HepG2 (cell line): ENCODE results near the gene ACSF3. TPM values are rescaled to one million over a fixed set of nuclear protein-coding genes. Genes with fewer than 3 reads are reported as not detected.

Source experiments
- ARID2 ChIP-seq: sonication (generic); formaldehyde crosslinking; IDR thresholded peaks from 2 replicates; pipeline ENCODE4 v1.8.1; 2022; ENCODE audit warnings: mild to moderate bottlenecking, missing genetic modification reagents, borderline replicate concordance
- HOXA7 ChIP-seq: sonication (generic); formaldehyde crosslinking; IDR thresholded peaks from 2 replicates; pipeline ENCODE4 v1.8.1; 2022; ENCODE audit warnings: mild to moderate bottlenecking, missing genetic modification reagents, moderate library complexity
- KAT7 ChIP-seq: IDR thresholded peaks from 2 replicates; pipeline ENCODE4 v1.6.1; 2018; ENCODE audit warnings: borderline replicate concordance, missing compliant biosample characterization
- MATR3 ChIP-seq: sonication (generic); formaldehyde crosslinking; IDR thresholded peaks from 2 replicates; pipeline ENCODE4 v1.4.0; 2020; ENCODE audit warnings: missing genetic modification reagents
- POGZ ChIP-seq: sonication (generic); formaldehyde crosslinking; IDR thresholded peaks from 2 replicates; pipeline ENCODE4 v1.4.0; 2020; ENCODE audit warnings: mild to moderate bottlenecking, missing genetic modification reagents
- SALL2 ChIP-seq: sonication (generic); formaldehyde crosslinking; IDR thresholded peaks from 2 replicates; pipeline ENCODE4 v1.8.1; 2023; ENCODE audit warnings: mild to moderate bottlenecking, missing genetic modification reagents, inconsistent platforms
- SP2 ChIP-seq: sonication (generic); formaldehyde crosslinking; IDR thresholded peaks from 2 replicates; pipeline ENCODE4 v1.5.1; 2020; ENCODE audit warnings: mild to moderate bottlenecking, missing genetic modification reagents
- TBP ChIP-seq: sonication (generic); formaldehyde crosslinking; IDR thresholded peaks from 2 replicates; pipeline ENCODE4 v1.5.0; 2020; ENCODE audit warnings: missing genetic modification reagents
- ZBTB7A ChIP-seq: sonication (generic); formaldehyde crosslinking; IDR thresholded peaks from 2 replicates; pipeline ENCODE4 v1.8.0; 2022; ENCODE audit warnings: mild to moderate bottlenecking, missing genetic modification reagents
- ZFY ChIP-seq: sonication (generic); formaldehyde crosslinking; IDR thresholded peaks from 2 replicates; pipeline ENCODE4 v1.4.0; 2020; ENCODE audit warnings: missing genetic modification reagents
- ZHX1 ChIP-seq: sonication (generic); formaldehyde crosslinking; IDR thresholded peaks from 2 replicates; pipeline ENCODE4 v1.8.1; 2022; ENCODE audit warnings: low read depth, mild to moderate bottlenecking, missing genetic modification reagents
- ZNF230 ChIP-seq: sonication (generic); formaldehyde crosslinking; IDR thresholded peaks from 2 replicates; pipeline ENCODE4 v1.4.0; 2020; ENCODE audit warnings: mild to moderate bottlenecking, missing genetic modification reagents
- ZNF432 ChIP-seq: sonication (generic); formaldehyde crosslinking; IDR thresholded peaks from 2 replicates; pipeline ENCODE4 v1.5.0; 2020; ENCODE audit warnings: missing genetic modification reagents, mild to moderate bottlenecking, borderline replicate concordance
- ZNF451 ChIP-seq: sonication (generic); formaldehyde crosslinking; IDR thresholded peaks from 2 replicates; pipeline ENCODE4 v1.5.0; 2020; ENCODE audit warnings: mild to moderate bottlenecking, missing genetic modification reagents
- ZNF619 ChIP-seq: sonication (generic); formaldehyde crosslinking; IDR thresholded peaks from 2 replicates; pipeline ENCODE4 v1.4.0; 2020; ENCODE audit warnings: mild to moderate bottlenecking, missing genetic modification reagents
- ZNF644 ChIP-seq: IDR thresholded peaks from 2 replicates; pipeline ENCODE4 v1.6.1; 2016; ENCODE audit warnings: low read depth
- polyA plus RNA-seq, 8 experiments: library from polyadenylated mRNA; depleted of rRNA in 3 of 8; stranded (reverse) in 7 of 8; unstranded in 1 of 8; fragments of >200 nt; fragmentation: Illumina TruSeq in 4 of 8; extraction: Trizol in 4 of 8; gene quantifications; 2 replicates each; pipeline versions ENCODE4 v1.2.1 to v1.2.3, GENCODE V29; 2011 to 2016; ENCODE audit warnings: low read depth in 4 of 8, missing spikeins in 1 of 8, mixed read lengths in 1 of 8; ENCODE audit not compliant: insufficient read depth in 1 of 8
- total RNA-seq, 5 experiments: library from RNA; depleted of rRNA; stranded (reverse); fragments of >200 nt; fragmentation: Illumina TruSeq; extraction: Trizol; gene quantifications; 2 replicates each; pipeline ENCODE4 v1.2.3, GENCODE V29; 2016; ENCODE audit warnings: low read depth in 1 of 5
- TF ChIP-seq, protein P1 (sequence below): IDR thresholded peaks from 2 replicates; pipeline ENCODE4 v1.6.1; 2016; ENCODE audit warnings: missing biosample characterization, missing genetic modification reagents, low read depth
- TF ChIP-seq, protein P2 (sequence below): sonication (generic); formaldehyde crosslinking; IDR thresholded peaks from 2 replicates; pipeline ENCODE4 v1.4.0; 2020; ENCODE audit warnings: missing genetic modification reagents
- TF ChIP-seq, protein P3 (sequence below): fragments of 450-650 bp; IDR thresholded peaks from 2 replicates; pipeline ENCODE4 v1.6.1; 2017; ENCODE audit warnings: mild to moderate bottlenecking

Gene ACSF3
- total and polyA plus RNA-seq, 2 of the 13 experiments (the other 11 are each of a cell fraction or from before 2014, with no cell fraction given), result 14.9 to 30.6 TPM

GRCh38 chr16:89159066-89159849, 65.6 kb downstream of the ACSF3 start (continued):
- TF ChIP-seq, protein P1, sequence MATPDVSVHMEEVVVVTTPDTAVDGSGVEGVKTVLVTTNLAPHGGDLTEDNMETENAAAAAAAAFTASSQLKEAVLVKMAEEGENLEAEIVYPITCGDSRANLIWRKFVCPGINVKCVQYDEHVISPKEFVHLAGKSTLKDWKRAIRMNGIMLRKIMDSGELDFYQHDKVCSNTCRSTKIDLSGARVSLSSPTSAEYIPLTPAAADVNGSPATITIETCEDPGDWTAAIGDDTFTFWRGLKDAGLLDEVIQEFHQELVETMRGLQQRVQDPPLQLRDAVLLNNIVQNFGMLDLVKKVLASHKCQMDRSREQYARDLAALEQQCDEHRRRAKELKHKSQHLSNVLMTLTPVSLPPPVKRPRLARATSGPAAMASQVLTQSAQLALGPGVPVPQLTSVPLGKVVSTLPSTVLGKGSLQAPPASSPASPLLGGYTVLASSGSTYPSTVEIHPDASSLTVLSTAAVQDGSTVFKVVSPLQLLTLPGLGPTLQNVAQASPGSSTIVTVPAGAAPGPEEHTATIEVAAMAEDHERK (CRISPR knock-in tag), result no peak
- no peak for TF ChIP-seq ZNF432
- 0 out of 2 replicates have a peak, but pooled peaks have one; percentile 21 for TF ChIP-seq ZNF619 (CRISPR knock-in tag)
- TF ChIP-seq, protein P2, sequence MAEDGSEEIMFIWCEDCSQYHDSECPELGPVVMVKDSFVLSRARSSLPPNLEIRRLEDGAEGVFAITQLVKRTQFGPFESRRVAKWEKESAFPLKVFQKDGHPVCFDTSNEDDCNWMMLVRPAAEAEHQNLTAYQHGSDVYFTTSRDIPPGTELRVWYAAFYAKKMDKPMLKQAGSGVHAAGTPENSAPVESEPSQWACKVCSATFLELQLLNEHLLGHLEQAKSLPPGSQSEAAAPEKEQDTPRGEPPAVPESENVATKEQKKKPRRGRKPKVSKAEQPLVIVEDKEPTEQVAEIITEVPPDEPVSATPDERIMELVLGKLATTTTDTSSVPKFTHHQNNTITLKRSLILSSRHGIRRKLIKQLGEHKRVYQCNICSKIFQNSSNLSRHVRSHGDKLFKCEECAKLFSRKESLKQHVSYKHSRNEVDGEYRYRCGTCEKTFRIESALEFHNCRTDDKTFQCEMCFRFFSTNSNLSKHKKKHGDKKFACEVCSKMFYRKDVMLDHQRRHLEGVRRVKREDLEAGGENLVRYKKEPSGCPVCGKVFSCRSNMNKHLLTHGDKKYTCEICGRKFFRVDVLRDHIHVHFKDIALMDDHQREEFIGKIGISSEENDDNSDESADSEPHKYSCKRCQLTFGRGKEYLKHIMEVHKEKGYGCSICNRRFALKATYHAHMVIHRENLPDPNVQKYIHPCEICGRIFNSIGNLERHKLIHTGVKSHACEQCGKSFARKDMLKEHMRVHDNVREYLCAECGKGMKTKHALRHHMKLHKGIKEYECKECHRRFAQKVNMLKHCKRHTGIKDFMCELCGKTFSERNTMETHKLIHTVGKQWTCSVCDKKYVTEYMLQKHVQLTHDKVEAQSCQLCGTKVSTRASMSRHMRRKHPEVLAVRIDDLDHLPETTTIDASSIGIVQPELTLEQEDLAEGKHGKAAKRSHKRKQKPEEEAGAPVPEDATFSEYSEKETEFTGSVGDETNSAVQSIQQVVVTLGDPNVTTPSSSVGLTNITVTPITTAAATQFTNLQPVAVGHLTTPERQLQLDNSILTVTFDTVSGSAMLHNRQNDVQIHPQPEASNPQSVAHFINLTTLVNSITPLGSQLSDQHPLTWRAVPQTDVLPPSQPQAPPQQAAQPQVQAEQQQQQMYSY (CRISPR knock-in tag), result no peak
- TF ChIP-seq HOXA7 (CRISPR knock-in tag), result 0 out of 2 replicates have a peak, but pooled peaks have one; percentile 2
- TF ChIP-seq MATR3 (CRISPR knock-in tag), result no peak
- no peak for TF ChIP-seq SALL2
- peak; percentile 74; the same call in 1 of the 2 replicates for TF ChIP-seq ZNF230 (CRISPR knock-in tag)
- no peak for TF ChIP-seq POGZ (CRISPR knock-in tag)
- peak; percentile 89; the same call in 1 of the 2 replicates for TF ChIP-seq ZHX1 (CRISPR knock-in tag)
- no peak for TF ChIP-seq ARID2
- no peak; the same call in 1 of the 2 replicates for TF ChIP-seq ZNF644 (CRISPR knock-in tag)
- peak; percentile 95 for TF ChIP-seq ZBTB7A (CRISPR knock-in tag)
- no peak for TF ChIP-seq TBP (CRISPR knock-in tag)
- 0 out of 2 replicates have a peak, but pooled peaks have one; percentile 18 for TF ChIP-seq SP2
- peak; percentile 56; the same call in 1 of the 2 replicates for TF ChIP-seq ZFY
- TF ChIP-seq, protein P3, sequence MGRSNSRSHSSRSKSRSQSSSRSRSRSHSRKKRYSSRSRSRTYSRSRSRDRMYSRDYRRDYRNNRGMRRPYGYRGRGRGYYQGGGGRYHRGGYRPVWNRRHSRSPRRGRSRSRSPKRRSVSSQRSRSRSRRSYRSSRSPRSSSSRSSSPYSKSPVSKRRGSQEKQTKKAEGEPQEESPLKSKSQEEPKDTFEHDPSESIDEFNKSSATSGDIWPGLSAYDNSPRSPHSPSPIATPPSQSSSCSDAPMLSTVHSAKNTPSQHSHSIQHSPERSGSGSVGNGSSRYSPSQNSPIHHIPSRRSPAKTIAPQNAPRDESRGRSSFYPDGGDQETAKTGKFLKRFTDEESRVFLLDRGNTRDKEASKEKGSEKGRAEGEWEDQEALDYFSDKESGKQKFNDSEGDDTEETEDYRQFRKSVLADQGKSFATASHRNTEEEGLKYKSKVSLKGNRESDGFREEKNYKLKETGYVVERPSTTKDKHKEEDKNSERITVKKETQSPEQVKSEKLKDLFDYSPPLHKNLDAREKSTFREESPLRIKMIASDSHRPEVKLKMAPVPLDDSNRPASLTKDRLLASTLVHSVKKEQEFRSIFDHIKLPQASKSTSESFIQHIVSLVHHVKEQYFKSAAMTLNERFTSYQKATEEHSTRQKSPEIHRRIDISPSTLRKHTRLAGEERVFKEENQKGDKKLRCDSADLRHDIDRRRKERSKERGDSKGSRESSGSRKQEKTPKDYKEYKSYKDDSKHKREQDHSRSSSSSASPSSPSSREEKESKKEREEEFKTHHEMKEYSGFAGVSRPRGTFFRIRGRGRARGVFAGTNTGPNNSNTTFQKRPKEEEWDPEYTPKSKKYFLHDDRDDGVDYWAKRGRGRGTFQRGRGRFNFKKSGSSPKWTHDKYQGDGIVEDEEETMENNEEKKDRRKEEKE, result no peak
- no peak for TF ChIP-seq KAT7 (CRISPR knock-in tag)
- peak; percentile 78; the same call in 1 of the 2 replicates for TF ChIP-seq ZNF451 (CRISPR knock-in tag)
